GM12864 (cell line): ENCODE data around the gene HDAC9.

Experiments
- DNase-seq: peaks from one replicate; pipeline ENCODE4 v3.0.0-alpha.2; 2011; ENCODE audit warnings: low read depth
- H3K4me3 ChIP-seq: 2 replicates; pipeline ENCODE4 v1.5.1; 2011; ENCODE audit warnings: mild to moderate bottlenecking, low read depth, low read length, control low read depth
- TF ChIP-seq, protein P1 (sequence below): IDR thresholded peaks from 2 replicates; pipeline ENCODE4 v1.5.1; 2011; ENCODE audit warnings: low read depth, mild to moderate bottlenecking, moderate library complexity, low read length, control low read depth, inconsistent platforms; ENCODE audit errors: missing control alignments

Gene HDAC9

DNA sequence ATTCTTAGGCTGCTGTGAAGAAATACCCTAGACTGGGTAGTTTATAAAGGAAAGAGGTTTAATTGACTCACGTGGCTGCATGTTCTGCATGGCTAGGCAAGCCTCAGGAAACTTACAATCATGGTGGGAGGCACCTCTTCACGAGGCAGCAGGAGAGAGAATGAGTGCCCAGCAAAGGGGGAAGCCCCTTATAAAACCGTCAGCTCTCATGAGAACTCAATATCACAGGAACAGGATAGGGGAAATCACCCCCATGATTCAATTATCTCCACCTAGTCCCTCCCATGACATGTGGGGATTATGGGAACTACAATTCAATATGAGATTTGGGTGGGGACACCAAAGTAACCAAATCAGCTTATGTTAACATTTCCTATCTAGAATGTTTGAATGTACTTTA is 362.7 kb downstream of the HDAC9 start:
- TF ChIP-seq, protein P1, sequence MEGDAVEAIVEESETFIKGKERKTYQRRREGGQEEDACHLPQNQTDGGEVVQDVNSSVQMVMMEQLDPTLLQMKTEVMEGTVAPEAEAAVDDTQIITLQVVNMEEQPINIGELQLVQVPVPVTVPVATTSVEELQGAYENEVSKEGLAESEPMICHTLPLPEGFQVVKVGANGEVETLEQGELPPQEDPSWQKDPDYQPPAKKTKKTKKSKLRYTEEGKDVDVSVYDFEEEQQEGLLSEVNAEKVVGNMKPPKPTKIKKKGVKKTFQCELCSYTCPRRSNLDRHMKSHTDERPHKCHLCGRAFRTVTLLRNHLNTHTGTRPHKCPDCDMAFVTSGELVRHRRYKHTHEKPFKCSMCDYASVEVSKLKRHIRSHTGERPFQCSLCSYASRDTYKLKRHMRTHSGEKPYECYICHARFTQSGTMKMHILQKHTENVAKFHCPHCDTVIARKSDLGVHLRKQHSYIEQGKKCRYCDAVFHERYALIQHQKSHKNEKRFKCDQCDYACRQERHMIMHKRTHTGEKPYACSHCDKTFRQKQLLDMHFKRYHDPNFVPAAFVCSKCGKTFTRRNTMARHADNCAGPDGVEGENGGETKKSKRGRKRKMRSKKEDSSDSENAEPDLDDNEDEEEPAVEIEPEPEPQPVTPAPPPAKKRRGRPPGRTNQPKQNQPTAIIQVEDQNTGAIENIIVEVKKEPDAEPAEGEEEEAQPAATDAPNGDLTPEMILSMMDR: no peak
- DNase-seq: no peak
- H3K4me3 ChIP-seq: no peak overlapping the region

DNA sequence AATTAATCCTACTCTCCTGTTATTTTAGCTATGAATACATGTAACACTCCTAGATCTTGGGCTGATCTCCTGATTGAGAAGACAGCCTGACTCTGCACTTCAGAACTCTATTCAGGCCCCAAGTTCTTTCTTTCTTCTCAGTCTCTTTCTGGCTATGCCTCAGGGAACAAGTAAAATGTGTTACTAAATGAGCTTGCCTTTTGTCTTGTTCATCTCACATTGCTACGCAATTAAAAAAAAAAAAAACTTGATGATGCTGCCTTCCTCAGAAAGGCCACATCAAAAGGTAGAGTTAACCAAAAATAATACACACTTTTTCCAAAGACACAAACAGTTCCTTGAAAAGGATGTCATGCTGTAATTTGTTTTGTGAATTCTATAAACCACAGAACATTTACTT is 363.8 kb downstream of the HDAC9 start:
- TF ChIP-seq, protein P1: no peak
- no peak overlapping the region for H3K4me3 ChIP-seq
- DNase-seq: no peak

DNA sequence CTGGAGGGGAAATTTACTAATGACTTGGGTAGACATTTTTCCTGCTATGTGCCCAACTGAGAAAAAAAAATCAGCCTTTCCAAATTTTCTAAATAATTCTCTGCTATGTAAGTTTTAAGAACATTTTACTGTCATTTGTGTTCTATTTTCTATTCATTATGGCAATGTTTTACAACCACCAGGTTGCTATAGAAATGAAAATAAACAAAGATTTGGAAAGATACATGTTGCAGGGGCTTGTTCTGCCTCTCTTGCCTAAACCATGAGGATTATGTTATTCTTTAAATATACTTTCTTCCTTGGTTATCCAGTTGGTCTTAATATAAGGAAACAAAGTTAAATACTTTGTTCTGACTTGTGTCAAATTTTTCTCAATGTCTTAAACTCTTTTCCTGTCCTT is 364.7 kb downstream of the HDAC9 start:
- DNase-seq: no peak
- H3K4me3 ChIP-seq: no peak overlapping the region
- TF ChIP-seq, protein P1: no peak

DNA sequence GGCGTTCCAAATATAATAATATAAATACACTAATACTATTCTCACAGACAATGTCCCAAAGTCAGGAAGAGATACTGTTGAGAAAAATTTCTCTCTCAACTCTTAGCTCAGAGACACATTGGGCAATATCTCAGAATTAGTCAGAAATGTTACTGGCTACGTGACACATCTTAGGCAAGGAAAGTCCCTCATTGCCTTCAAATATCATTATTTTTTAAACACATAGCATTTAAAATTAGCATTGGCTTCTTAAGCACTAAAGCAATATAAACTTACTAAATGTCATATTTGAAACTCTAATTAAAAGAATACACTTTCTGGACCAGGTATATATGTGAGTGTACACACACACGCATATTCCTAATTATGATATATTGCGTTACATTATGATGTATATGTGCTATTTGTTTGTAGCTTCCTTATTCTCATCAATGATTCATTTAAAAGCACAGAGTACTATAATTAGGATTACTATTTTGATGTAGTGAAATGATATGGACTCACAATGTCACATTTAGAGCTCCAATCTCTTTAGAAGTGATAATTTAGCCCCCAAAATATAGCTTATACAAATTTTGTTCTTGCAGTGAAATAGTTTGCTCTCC is 366.1 kb downstream of the HDAC9 start:
- TF ChIP-seq, protein P1: no peak
- DNase-seq: no peak
- no peak overlapping the region for H3K4me3 ChIP-seq

DNA sequence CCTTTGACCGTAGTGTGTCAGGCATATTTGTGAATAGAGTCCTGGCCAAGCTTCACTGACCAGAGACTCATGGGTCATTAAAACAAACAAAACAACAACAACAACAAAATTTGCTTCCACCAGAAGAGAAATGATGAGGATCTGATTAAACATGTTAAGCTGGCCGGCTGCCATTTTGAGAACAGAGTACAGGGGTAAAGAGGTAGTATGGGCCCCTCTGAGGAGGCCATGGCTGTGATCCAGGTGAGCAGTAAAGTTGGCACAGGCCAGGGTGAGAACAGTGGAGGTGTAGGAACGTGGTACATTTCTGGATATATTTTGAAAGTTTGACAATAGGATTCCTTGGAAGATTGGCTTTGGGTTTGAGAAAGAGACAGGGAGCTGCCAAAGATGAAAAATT is 369.4 kb downstream of the HDAC9 start:
- H3K4me3 ChIP-seq: no peak overlapping the region
- DNase-seq: no peak
- TF ChIP-seq, protein P1: no peak

DNA sequence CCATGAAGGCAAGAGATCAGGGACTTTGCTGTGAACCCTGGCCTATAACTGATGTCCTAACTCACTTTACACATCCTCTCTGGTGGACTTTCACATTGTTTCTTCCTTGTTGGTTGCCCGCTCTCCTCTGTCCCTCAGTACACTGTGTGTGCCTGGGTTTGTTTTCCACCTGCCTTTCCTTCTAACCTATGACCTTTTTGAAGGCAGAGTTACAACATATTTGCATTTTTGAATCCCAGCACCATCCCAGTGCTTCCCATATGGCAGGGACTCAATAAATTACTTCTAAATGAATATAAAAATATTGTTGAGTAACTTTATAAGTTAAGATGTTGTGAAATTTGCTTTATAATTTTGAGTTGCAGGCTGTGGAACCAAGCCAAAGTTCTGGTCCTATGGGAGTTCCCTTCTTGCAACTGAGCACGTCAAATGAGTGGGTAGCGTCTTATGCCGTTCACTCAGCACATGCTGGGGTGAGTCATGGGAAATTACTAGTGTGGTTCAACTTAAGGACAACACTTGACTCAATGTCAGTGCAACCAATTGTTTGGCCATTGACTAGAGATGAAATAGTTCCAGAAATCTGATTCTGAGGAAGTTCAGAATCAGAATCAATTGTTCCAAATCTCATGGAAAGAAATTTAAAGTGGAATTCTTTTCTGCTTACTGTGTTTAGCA is 370.9 kb downstream of the HDAC9 start:
- DNase-seq: peak; percentile 30
- no peak overlapping the region for H3K4me3 ChIP-seq
- TF ChIP-seq, protein P1: no peak

DNA sequence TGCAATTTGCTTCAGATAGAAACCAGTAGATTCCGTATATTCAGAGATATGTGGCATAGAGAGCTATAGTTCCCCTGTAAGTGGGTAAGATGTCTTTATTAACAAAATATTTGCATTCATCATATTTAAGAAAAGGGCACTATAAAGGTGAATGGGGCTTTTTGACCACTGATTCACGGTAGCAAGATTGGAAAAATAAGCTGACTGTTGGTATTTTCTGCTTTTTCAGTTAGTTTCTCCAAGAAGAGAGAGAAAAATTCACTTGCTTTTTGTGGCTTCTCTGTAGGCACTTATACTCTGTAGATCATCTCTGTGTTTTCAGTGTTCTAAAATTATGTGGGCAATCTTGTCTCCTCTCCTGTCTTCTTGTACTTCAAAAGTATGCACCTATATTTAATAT is 376.8 kb downstream of the HDAC9 start:
- TF ChIP-seq, protein P1: no peak
- H3K4me3 ChIP-seq: no peak overlapping the region
- DNase-seq: no peak
